HG03196 (cell line): ENCODE measurements around the gene KIF9.
"Not testable (repeated sequence)": the region's sequence is repeated elsewhere in the genome, so short reads cannot be mapped to it uniquely, and the experiment has no call there.

ENCODE experiments used
- ATAC-seq: cut with Tn5 transposase; IDR thresholded peaks from one replicate; pipeline ENCODE4 v1.9.1; 2021; ENCODE audit not compliant: unreplicated experiment

The KIF9 gene

DNA sequence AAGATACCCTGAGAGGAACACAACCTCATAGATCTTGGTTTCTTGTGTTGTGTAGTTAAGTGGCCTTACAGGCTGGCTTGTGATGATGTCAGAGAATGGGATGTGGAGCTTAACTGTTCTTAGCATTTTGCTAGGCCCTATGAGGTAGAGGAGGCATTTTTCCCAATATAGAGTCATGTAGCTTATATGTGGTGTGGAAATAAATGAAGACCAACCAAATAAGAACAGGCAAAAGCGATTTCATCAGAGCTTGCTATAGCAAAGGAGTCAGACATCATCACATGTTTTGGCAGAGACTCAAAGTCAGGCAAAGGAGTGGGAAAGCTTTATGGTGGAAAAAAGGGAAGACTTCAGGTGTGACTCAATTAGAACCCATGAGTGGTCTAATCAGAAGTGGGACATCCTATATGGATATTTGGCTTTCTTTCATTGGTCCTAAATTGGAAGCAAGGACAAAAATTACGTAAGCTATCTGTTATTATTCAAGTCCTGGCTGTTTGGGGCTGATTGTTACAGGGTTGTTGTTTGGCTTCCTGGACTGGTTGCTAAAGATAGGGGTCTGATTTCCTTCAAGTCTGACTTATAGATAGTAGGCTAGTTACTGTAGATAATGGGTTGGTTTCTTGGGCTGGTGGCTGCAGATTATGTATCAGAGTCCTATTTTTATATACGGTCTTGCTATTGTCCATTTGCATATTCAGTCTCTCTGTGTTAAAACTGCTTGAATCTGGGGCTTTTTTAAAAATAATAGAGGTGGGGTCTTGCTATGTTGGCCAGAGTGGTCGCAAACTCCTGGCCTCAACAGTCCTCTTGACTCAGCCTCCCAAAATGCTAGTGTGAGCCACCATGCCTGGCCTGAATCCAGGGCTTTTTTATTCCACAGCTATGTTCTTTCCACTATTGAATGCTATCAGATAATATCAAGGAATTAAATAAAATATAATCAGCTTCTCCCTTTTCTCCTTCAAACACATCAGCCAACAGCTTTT is 88.4 kb downstream of the KIF9 start:
- ATAC-seq = no peak

GRCh38 chr3:47186285-47186684 is 96.3 kb downstream of the KIF9 start:
- no peak for ATAC-seq

GRCh38 chr3:47181685-47182084 is 100.9 kb downstream of the KIF9 start:
- ATAC-seq = not testable (repeated sequence)

DNA sequence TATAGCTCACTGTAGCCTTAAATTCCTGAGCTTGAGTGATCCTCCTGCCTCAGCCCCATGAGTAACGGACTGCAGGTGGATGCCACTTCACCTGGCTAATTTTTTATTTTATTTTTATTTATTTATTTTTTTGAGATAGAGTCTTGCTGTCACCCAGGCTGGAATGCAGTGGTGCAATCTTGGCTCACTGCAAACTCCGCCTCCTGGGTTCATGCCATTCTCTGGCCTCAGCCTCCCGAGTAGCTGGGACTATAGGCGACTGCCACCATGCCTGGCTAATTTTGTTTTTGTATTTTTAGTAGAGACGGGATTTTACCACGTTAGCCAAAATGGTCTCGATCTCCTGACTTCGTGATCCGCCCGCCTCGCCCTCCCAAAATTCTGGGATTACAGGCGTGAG is 102.6 kb downstream of the KIF9 start:
- ATAC-seq = not testable (repeated sequence)
